Suprapubic skin (tissue), 4 donors: ENCODE data around the gene ENKD1. TPM values are rescaled to one million over a fixed set of nuclear protein-coding genes. Genes with fewer than 3 reads are reported as not detected.

Experiments
- DNase-seq, 2 donors: peaks; one replicate each; pipeline ENCODE4 v3.0.0-alpha.2; 2019; ENCODE audit warnings: low spot score in 2 of 2
- H3K27ac ChIP-seq: fragments of 200-600 bp; sonication (generic); one replicate; pipeline ENCODE4 v1.5.1; 2019
- H3K27me3 ChIP-seq: fragments of 200-600 bp; sonication (generic); one replicate; pipeline ENCODE4 v1.5.1; 2019
- H3K36me3 ChIP-seq: fragments of 200-600 bp; sonication (generic); one replicate; pipeline ENCODE4 v1.5.1; 2019
- H3K4me1 ChIP-seq: fragments of 200-600 bp; sonication (generic); one replicate; pipeline ENCODE4 v1.5.1; 2019
- H3K4me3 ChIP-seq: fragments of 200-600 bp; sonication (generic); one replicate; pipeline ENCODE4 v1.5.1; 2019; ENCODE audit warnings: mild to moderate bottlenecking
- H3K9me3 ChIP-seq: fragments of 200-600 bp; sonication (generic); one replicate; pipeline ENCODE4 v1.5.1; 2019
- EP300 ChIP-seq: sonication (generic); formaldehyde crosslinking; IDR thresholded peaks from one replicate; pipeline ENCODE4 v1.6.1; 2017; ENCODE audit warnings: antibody characterized with exemption
- POLR2A ChIP-seq, 2 donors: fragments of 450-650 bp; IDR thresholded peaks; one replicate each; pipeline ENCODE4 v1.6.1; 2017; ENCODE audit warnings: antibody characterized with exemption in 2 of 2, mild to moderate bottlenecking in 2 of 2, moderate library complexity in 2 of 2
- POLR2AphosphoS5 ChIP-seq, 3 donors: sonication (generic); formaldehyde crosslinking; IDR thresholded peaks; one replicate each; pipeline ENCODE4 v1.6.1; 2017; ENCODE audit warnings: antibody characterized with exemption in 3 of 3
- WGBS: methylation state at CpG from one replicate; pipeline ENCODE4 v1.1.5; 2018; 5-methylcytosine and 5-hydroxymethylcytosine counted together
- total RNA-seq, 4 donors: library from RNA; depleted of rRNA; stranded (reverse); fragments of >200 nt; gene quantifications; one replicate each; pipeline ENCODE4 v1.1.0, GENCODE V29; 2016
- TF ChIP-seq, protein P1 (sequence below), 2 donors: fragments of 200-600 bp in 1 of 2; fragments of 450-650 bp in 1 of 2; sonication (generic) in 1 of 2; IDR thresholded peaks; one replicate each; pipeline ENCODE4 v1.5.1; 2016 to 2019; ENCODE audit warnings: antibody characterized with exemption in 2 of 2, mild to moderate bottlenecking in 1 of 2, moderate library complexity in 1 of 2

The ENKD1 gene
- total RNA-seq, 4 donors from 2014 or later: 10.1 to 33.6 (median 13.7) TPM

DNA sequence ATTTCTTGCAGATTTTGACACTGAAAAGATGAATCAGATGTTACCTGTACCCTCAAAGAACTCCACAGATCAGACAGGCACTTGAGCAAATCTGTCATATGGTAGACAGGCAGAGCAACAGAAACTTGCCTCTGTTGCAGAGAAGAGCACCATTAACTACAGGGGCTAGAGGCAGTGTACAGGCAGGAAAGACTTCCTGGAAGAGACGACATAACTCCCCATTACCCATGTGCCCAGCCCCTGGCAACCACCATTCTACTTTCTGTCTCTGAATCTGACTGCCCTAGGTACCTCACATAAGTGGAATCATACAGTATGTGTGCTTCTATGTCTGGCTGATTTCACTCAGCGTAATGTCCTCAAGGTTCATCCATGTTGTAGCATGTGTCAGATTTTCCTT is 37.1 kb upstream of the ENKD1 start:
- no peak for DNase-seq
- peaks cover 4% of the 10 kb centered on the region for H3K4me1 ChIP-seq
- 55% methylated on average over 2 of the region's 2 CpGs for WGBS
- H3K4me3 ChIP-seq: no peak overlapping the region
- H3K27ac ChIP-seq: no peak overlapping the region
- H3K36me3 ChIP-seq: no peaks in the 10 kb centered on the region
- TF ChIP-seq EP300: no peak
- no peak for TF ChIP-seq POLR2AphosphoS5 (IDR thresholded peaks at IDR 0.05)
- no peak for TF ChIP-seq POLR2A (IDR thresholded peaks at IDR 0.05)
- TF ChIP-seq, protein P1, sequence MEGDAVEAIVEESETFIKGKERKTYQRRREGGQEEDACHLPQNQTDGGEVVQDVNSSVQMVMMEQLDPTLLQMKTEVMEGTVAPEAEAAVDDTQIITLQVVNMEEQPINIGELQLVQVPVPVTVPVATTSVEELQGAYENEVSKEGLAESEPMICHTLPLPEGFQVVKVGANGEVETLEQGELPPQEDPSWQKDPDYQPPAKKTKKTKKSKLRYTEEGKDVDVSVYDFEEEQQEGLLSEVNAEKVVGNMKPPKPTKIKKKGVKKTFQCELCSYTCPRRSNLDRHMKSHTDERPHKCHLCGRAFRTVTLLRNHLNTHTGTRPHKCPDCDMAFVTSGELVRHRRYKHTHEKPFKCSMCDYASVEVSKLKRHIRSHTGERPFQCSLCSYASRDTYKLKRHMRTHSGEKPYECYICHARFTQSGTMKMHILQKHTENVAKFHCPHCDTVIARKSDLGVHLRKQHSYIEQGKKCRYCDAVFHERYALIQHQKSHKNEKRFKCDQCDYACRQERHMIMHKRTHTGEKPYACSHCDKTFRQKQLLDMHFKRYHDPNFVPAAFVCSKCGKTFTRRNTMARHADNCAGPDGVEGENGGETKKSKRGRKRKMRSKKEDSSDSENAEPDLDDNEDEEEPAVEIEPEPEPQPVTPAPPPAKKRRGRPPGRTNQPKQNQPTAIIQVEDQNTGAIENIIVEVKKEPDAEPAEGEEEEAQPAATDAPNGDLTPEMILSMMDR (IDR thresholded peaks at IDR 0.05): no peak
- no peaks in the 10 kb centered on the region for H3K9me3 ChIP-seq
- no peaks in the 10 kb centered on the region for H3K27me3 ChIP-seq

DNA sequence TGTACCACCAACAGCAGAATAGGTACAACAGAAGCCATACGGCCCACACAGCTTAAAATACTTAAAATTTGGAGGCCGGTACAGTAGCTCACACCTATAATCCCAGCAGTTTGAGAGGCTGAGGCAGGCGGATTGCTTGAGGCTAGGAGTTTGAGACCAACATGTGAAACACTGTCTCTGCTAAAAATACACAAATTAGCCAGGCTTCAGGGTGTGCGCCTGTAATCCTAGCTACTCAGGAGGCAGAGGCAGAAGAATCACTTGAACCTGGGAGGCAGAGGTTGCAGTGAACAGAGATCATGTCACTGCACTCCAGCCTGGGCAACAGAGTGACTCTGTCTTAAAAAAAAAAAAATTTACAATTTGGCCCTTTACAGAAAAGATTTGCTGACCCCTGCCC is 35.6 kb upstream of the ENKD1 start:
- Histone ChIP-seq H3K27ac (no peak overlapping the region), H3K9me3 (no peaks in the 10 kb centered on the region), H3K4me3 (no peak overlapping the region), H3K27me3 (no peaks in the 10 kb centered on the region), H3K36me3 (no peaks in the 10 kb centered on the region), H3K4me1 (peaks cover 3% of the 10 kb centered on the region)
- no peak for DNase-seq
- TF ChIP-seq, protein P1 (IDR thresholded peaks at IDR 0.05): no peak
- TF ChIP-seq POLR2AphosphoS5 (IDR thresholded peaks at IDR 0.05) (no peak), EP300 (no peak), POLR2A (IDR thresholded peaks at IDR 0.05) (no peak)
- 93% methylated on average over 4 of the region's 4 CpGs for WGBS

GRCh38 chr16:67701420-67701819 is 34.9 kb upstream of the ENKD1 start:
- TF ChIP-seq, protein P1 (IDR thresholded peaks at IDR 0.05): no peak
- TF ChIP-seq EP300 (no peak), POLR2AphosphoS5 (IDR thresholded peaks at IDR 0.05) (no peak), POLR2A (IDR thresholded peaks at IDR 0.05) (no peak)
- H3K4me3 ChIP-seq: no peak overlapping the region
- no peak for DNase-seq
- 92% methylated on average over 1 of the region's 1 CpG for WGBS
- H3K4me1 ChIP-seq: peaks cover 3% of the 10 kb centered on the region
- H3K27ac ChIP-seq: no peak overlapping the region
- H3K9me3 ChIP-seq: no peaks in the 10 kb centered on the region
- H3K36me3 ChIP-seq: no peaks in the 10 kb centered on the region
- no peaks in the 10 kb centered on the region for H3K27me3 ChIP-seq

- no peaks in the 10 kb centered on the region for H3K27me3 ChIP-seq
- TF ChIP-seq EP300: no peak
- no peak for TF ChIP-seq POLR2AphosphoS5 (IDR thresholded peaks at IDR 0.05)
- no peak for TF ChIP-seq POLR2A (IDR thresholded peaks at IDR 0.05)
- H3K4me1 ChIP-seq: peaks cover 3% of the 10 kb centered on the region
- 93% methylated on average over 7 of the region's 7 CpGs for WGBS
- no peak for DNase-seq
- no peak overlapping the region for H3K27ac ChIP-seq
- no peaks in the 10 kb centered on the region for H3K9me3 ChIP-seq
- H3K36me3 ChIP-seq: no peaks in the 10 kb centered on the region
- no peak overlapping the region for H3K4me3 ChIP-seq
Observed at GRCh38 chr16:67699265-67699664, 32.7 kb upstream of the ENKD1 start.

GRCh38 chr16:67697422-67698185 is 31.1 kb upstream of the ENKD1 start:
- Histone ChIP-seq H3K4me3 (no peak overlapping the region), H3K27me3 (no peaks in the 10 kb centered on the region), H3K9me3 (no peaks in the 10 kb centered on the region), H3K4me1 (peaks cover 3% of the 10 kb centered on the region), H3K36me3 (no peaks in the 10 kb centered on the region), H3K27ac (no peak overlapping the region)
- no peak for DNase-seq
- TF ChIP-seq POLR2AphosphoS5 (IDR thresholded peaks at IDR 0.05): no peak
- TF ChIP-seq POLR2A (IDR thresholded peaks at IDR 0.05): no peak
- TF ChIP-seq, protein P1 (IDR thresholded peaks at IDR 0.05): no peak
- TF ChIP-seq EP300: no peak
- 87% methylated on average over 4 of the region's 4 CpGs for WGBS
